GM21381 (cell line): Measurements from ENCODE around the gene SNTB2.
"Not testable (repeated sequence)": the region's sequence is repeated elsewhere in the genome, so short reads cannot be mapped to it uniquely, and the experiment has no call there.

Source experiments
- ATAC-seq: cut with Tn5 transposase; IDR thresholded peaks from one replicate; pipeline ENCODE4 v1.9.1; 2021; ENCODE audit warnings: mild to moderate bottlenecking, moderate library complexity; ENCODE audit not compliant: unreplicated experiment

The SNTB2 gene

DNA sequence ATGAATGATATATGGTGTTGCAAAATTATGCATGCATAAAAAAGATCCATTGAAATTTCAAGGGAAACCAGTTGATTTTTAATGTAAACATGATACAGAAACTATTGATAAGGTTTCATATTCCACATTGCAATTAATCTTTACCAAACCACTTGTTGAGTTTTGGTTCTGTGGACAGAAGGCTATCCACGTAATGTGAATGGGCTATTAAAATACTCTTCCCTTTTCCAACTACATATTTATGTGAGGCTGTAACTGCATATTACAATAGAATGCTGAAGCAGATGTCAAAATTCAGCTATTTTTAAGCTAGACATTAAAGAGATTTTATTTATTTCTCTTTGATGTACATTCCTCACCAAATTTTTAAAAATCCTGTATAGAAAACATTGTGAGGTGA, 90.4 kb downstream of the SNTB2 start:
- ATAC-seq: no peak

DNA sequence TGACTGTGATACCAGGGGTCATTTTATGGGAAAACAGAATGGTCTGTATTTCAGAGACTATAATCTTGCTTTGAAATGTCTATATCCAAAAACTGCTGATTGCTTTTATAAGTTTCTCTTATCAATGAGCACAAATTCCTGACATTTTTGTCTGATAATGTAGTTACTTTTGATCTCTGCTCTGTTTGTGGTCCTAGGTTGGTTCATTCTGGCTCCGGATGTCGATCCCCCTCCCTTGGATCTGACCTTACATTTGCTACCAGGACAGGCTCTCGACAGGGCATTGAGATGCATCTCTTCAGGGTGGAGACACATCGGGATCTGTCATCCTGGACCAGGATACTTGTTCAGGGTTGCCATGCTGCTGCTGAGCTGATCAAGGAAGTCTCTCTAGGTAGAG, 96.9 kb downstream of the SNTB2 start:
- ATAC-seq: no peak

DNA sequence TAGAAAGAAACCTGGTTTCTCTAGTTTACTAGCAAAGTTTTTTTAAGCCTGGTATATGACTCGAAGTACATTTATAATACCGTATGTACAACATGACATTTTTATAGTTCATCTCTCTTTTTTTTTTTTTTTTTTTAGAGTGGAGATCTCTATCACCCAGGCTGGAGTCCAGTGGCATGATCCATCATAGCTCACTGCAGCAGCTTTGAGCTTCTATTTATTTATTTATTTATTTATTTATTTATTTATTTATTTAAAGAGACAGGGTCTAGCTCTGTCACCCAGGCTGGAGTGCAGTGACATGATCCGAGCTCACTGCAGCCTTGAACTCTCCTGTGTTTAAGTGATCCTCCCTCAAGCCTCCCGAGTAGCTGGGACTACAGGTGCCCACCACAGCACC, 98.3 kb downstream of the SNTB2 start:
- no peak for ATAC-seq

DNA sequence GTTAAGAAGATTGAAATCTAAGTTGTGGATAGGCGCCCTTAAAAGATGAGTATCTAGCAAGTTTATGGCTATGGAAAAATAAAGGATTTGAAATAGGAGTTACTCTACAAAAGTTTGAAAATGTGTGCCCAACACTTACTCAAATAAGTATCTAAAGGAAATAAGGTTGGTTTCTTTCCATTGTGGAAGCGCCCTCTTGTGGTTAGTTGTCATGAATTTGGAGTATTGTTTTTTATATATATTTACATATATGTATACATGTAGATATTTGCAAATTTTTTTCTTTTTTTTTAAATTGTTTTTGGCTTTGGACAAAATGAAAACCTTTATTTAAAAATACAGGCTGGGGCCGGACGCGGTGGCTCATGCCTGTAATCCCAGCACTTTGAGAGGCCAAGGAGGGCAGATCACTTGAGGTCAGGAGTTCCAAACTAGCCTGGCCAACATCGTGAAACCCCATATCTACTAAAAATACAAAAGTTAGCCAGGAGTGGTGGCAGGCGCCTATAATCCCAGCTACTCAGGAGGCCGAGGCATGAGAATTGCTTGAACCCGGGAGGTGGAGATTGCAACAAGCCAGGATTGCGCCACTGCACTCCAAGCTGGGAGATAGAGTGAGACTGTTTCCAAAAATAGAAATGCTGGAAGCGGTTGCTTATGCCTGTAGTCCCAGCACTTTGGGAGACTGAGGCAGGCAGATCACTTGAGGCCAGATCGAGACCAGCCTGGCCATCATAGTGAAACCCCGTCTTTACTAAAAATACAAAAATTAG, 100.2 kb downstream of the SNTB2 start:
- no peak for ATAC-seq

DNA sequence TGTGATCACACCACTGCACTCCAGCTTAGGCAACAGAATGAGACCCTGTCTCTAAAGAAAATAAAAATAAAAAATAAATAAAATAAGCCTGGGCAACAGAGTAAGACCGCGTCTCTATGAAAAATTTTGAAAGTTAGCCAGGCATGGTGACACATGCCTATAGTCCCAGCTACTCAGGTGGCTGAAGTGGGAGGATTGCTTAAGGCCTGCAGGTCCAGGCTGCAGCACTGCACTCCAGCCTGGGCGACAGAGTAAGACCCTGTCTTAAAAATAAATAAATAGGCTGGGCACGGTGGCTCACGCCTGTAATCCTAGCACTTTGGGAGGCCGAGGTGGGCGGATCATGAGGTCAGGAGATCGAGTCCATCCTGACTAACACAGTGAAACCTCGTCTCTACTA, 104.7 kb downstream of the SNTB2 start:
- ATAC-seq: not testable (repeated sequence)

DNA sequence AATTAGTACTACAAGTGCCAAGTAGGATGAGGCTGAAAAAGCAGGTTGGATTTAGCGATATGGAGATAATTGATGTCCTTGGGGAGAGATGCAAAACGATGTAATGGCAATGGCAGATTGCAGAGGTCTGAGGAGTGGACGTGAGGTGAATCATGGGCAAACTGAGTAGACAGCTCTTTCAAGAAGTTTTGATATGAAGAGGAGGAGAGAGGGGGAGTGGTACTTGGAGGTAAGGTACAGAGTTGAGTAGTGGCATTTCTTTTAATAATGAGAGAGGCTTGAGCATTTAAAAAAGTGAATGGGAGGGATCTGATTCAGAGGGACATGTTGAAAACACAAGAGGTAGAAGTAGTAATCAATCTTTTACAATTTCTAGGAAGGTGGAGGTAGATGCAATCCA, 106.4 kb downstream of the SNTB2 start:
- no peak for ATAC-seq

DNA sequence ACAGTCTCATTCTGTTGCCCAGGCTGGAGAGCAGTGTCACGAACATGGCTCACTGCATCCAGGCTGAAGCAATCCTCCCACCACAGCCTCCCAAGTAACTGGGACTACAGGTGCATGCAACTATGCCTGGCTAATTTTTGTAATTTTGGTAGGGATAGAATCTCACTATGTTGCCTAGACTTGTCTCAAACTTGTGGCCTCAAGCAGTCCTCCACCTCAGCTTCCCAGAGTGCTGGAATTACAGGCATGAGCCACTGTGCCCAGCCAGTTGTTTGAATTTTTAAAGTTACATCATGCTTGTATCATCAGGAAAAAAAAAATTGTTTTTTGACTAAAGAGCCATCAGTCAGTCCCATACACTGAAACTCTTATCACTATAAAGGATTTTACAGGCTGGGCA, 107.1 kb downstream of the SNTB2 start:
- ATAC-seq: no peak

DNA sequence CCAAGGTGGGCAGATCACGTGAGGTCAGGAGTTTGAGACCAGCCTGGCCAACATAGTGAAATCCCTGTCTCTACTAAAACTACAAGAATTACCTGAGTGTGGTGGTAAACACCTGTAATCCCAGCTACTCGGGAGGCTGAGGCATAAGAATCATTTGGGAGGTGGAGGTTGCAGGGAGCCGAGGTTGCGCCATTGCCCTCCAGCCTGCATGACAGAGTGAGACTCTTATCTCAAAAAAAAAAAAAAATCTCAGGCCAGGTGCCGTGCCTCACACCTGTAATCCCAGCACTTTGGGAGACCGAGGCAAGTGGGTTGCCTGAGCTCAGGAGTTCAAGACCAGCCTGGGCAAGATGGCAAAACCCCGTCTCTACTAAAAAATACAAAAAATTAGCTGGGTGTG, 109.8 kb downstream of the SNTB2 start:
- ATAC-seq: not testable (repeated sequence)

DNA sequence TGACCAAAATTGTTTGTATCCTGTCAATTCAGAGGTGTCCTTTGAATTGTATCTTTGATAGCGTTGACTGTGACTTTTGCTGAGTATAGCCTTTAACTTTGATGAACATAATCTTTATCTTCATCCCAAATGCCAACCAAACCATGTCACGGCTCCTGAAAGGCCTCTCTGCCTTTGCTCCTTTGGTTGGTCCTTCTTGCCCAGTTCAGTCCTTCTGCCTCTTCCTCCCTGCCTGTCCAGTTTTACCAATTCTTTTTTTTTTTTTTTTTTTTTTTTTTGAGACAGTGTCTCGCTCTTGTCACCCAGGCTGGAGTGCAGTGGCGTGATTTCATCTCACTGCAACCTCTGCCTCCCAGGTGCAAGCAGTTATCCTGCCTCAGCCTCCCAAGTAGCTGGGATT, 111.3 kb downstream of the SNTB2 start:
- ATAC-seq: no peak

DNA sequence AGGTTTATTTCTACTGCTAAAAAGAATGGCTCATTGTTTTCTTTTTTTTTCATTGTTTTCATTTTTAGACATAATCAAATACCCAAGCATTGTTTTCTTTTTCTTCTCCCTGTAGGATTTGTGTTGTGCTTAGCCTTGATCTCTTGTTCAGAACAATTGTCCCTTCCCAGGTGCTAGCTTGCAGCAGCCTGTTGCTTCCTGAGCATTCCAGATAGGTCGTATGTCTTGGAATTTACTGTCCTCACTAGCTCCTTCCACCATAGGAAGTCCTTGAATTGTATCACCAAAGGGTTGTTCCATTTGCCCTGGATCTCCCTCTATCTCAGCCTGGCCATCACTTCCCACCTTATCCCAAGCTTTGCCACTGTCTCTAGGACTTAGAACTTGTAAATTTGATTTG, 114.2 kb downstream of the SNTB2 start:
- no peak for ATAC-seq

DNA sequence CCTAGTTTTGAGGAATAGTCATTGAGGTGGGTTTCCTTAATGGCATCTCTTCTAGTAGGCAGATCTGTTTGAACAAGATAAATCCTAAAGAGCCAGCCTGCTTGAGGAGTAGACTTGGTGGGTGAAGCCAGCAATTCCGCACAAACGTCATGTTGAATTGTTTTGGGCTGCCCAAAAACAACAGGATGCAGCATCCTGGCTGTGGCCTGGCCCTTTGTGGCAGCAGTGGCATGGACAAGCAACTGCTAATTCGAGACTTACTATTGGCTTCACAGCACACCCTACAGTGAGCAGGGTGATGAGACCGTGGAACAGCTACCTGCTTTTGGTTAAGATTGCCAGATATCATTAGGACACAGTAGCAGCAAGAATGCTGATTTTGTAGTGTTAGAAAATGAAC, 114.9 kb downstream of the SNTB2 start:
- ATAC-seq: no peak

DNA sequence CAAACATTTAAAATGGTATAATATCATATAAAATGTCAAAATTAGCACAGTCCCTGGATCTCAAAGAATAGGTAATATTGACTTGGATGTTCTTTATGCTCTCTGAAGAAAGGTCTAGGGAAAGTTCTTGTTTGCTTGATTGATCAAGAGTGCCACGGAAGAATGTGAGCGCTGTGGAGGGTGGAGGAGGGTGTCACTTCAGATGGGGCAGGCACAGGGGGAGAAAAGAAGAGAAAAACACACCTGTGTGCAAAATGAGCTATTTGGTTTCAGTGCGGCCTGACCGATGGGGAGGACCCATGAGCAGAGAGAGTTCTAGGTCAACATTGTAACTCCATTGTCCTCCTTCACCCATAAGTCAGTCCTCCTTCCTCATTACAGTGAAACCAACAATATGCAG, 115.3 kb downstream of the SNTB2 start:
- no peak for ATAC-seq

DNA sequence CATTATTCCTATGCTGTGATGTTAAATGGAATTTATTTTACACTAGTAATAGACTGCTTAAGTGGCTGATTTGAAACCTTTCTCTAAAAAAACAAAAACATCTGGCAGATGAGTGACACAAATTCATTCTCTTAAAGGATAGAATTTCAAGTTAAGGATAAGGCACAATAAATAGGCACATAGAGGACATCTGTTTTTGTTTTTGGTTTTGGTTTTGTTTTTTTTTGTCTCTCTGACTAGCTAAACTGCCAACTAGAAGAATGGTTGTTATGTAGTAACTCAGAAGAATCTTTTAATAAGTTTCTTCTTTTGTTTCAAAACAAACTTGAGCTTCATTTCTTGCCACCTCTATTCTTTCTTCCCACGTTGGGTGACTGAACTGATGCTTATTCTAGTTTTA, 119.1 kb downstream of the SNTB2 start:
- no peak for ATAC-seq

DNA sequence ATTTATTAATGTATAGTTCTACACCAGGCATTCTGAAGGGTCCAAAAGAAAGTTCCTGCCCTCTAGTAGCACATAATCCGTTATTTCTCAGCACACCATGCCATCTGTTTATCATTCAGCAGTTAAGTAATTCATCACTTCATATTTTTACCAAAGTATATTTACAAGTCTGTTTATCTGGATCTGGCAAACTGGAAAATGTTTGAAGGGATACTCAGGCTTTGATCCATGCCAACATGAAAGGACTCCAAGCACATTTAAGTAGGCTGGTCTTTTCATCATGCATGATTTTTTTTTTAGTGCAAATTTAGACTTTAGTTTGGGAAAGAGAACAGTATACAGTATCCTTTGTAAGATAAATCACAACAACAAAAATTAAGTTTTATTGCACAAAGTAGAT, 120.1 kb downstream of the SNTB2 start:
- no peak for ATAC-seq

DNA sequence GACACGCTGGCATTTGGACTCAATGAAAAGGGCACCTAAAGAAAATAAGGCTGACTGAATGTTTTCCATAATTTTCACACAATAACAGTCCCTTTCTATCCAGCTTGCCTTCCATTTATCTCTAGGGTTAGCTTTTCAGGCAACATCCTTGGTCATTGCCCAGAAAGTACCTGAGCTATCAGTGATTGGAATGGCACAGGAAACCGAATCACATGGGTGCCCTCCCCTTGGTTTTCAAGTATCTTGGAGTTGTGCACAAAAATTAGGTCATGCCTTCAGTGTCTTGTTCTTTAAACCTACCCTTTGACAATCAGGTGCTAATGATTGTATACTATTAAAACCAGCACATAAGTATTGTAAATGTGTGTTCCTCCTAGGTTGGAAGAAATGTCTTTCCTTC, 120.9 kb downstream of the SNTB2 start:
- no peak for ATAC-seq

DNA sequence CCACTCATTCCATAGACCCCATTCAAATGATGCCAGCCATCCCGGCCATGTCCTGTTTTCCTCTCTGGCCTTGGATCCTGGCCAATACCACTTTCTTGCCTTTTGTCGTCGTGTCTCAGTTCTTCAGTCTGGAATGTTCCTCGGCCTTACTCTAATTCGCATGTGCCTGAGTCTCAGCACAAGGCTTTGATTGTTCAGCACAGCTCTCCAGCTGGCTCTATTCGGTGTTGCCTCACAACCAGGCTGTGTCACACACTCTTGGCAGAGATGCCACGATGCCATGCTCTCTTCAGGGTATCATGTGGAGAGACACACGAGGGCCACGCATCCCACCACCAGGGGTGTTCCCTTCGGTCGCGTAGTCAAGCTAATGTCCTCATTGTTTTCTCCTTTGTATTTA, 122.4 kb downstream of the SNTB2 start:
- ATAC-seq: no peak

DNA sequence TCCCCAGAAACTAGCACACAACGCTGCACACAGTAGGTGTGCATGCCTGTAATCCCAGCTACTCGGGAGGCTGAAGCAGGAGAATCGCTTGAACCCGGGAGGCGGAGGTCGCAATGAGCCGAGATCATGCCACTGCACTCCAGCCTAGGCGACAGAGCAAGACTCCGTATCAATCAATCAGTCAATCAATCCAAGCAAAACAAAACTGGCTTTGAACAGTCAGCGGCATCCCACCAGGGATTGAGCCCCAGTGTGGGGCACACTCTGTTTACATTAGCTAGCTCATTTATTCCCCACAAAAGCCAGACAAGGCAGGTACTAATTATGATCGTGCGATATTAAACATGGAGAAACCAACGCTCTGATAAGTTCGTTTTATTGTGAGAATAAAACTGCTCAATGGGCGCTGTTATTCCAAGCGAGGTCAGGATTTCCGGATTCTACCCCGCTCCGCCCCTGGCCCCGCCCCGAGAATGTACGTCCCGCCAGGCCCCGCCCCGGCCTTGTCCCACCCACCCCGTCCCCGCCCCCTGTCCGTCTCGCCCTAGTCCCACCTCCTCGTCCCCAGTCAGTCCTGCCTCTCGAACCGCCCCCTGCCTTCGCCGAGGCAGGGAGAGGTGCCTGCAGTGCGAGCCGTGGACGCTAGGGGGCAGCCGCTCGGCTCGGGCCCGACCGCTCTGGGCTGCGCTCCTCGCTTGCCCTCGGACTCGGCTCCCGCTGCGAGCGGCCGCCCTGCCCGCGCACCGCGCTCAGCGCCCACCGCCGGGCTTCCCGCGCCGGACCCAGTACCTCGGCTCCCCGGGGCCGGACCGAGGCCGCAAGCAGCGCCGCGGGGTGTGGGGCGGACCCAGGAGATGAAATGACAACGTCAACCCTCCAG, 123.9 kb downstream of the SNTB2 start, which contains the start of gene VPS4A:
Gene VPS4A, plus strand, starts transcription at position 698 of the 880 bp plus-strand sequence. Its CDS starts 162 bp downstream, at position 860.
- ATAC-seq: peak; percentile 96

DNA sequence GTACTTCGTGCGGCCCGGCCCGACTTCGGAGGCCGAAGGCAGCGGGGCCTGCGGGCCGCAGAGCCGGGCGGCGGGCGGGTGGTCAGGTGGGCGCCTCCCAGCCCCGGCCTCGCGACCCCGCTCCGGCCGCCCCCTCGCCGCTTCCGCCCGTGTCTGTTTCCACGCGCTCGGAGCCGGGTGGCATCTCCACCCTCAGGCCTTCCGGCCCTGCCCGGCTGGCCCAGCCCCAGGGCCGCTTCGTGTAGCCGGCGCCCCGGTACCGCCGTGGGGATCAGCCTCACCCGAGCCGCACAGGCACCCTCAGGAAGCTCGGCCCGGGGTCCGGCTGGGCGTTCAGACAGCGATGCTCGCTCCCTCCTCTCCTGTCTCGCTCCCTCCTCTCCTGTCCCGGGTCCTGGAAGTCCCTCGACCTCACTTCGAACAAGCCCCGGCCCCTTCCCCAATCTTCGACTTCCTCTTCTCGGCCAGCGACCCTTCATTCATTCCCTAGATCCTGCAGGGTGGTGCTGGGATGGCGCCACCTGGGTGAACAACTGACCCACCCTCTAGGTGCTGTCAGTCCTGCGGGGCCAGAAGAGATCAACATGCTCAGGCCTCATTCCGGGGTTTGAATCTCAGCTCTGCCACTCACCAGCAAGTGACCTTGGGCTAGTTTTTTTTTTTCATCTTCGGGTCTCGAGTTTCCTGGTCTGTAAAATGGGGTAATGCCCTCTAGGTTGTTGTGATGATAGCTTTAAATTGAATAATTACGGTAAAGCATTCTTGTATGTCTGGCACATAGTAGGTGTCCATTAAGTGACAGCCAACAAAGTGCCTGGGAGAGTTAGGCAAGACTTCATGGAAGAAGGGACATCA, 124.8 kb downstream of the SNTB2 start:
- ATAC-seq: peak; percentile 44

DNA sequence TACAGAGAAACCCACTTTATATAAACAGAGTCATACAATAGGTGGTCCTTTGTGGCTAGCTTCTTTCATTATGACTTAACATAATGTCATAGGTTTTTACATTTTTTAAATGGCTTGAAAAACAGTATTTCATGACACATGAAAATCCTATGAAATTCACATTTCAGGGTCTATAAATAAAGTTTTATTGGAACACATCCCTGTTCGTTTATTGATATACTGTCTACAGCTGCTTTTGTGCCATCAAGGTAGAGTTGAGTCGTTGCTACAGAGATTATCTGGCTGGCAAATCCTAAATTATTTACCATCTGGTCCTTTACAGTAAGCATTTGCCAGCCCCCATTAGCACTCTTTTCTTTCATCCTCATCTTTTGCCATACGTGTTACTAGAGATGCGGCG, 126.5 kb downstream of the SNTB2 start:
- no peak for ATAC-seq

DNA sequence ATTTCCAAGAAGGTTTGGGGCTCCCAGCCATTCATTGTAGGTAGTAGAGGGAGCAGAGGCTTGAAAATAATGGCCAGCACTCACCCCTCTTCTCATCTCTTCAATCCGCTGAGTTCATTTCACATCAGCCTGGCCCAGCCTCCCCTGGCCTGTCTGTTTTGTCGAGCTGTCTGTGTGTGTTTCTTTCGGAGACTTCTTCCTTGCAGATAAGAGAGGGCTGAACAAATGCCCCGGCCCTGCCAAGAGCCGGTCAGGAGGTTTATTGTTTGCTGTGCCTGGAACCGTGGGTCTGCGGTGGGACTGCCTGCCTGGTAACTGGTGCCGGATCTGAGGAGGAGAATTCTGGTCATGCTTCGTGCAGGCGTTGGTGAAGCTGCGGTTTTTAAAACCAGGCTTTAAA, 127.6 kb downstream of the SNTB2 start:
- no peak for ATAC-seq
